Liver (tissue), 9 donors: ENCODE results near the gene ANKRD33B. TPM values are rescaled to one million over a fixed set of nuclear protein-coding genes. Genes with fewer than 3 reads are reported as not detected.

Experiments
- DNase-seq: peaks from one replicate; pipeline ENCODE4 v3.0.0-alpha.2; 2017; ENCODE audit warnings: low spot score
- H3K27ac ChIP-seq, 2 donors: one replicate each; pipeline ENCODE4 v1.7.0; 2013; ENCODE audit warnings: inconsistent platforms in 2 of 2, low read length in 2 of 2, control low read depth in 1 of 2, low read depth in 1 of 2, mild to moderate bottlenecking in 1 of 2
- H3K27me3 ChIP-seq, 4 donors: one replicate each; pipeline versions ENCODE4 v1.6.1 to v1.7.0; 2013; ENCODE audit warnings: low read length in 3 of 4, inconsistent platforms in 1 of 4, mild to moderate bottlenecking in 1 of 4, moderate library complexity in 1 of 4; ENCODE audit not compliant: control insufficient read depth in 4 of 4, insufficient read depth in 4 of 4
- H3K36me3 ChIP-seq, 4 donors: one replicate each; pipeline versions ENCODE4 v1.6.1 to v1.7.0; 2013; ENCODE audit warnings: low read length in 3 of 4, mild to moderate bottlenecking in 3 of 4, low read depth in 1 of 4, moderate library complexity in 1 of 4; ENCODE audit not compliant: control insufficient read depth in 4 of 4, insufficient read depth in 3 of 4
- H3K4me1 ChIP-seq, 4 donors: one replicate each; pipeline versions ENCODE4 v1.6.1 to v1.7.0; 2013; ENCODE audit warnings: low read length in 3 of 4, mild to moderate bottlenecking in 3 of 4, moderate library complexity in 1 of 4; ENCODE audit not compliant: control insufficient read depth in 4 of 4, insufficient read depth in 4 of 4
- H3K4me3 ChIP-seq, 3 donors: one replicate each; pipeline versions ENCODE4 v1.6.1 to v1.7.0; 2013; ENCODE audit warnings: low read length in 3 of 3, control low read depth in 1 of 3, low read depth in 1 of 3, mild to moderate bottlenecking in 1 of 3
- H3K9ac ChIP-seq, 2 donors: one replicate each; pipeline ENCODE4 v1.7.0; 2013; ENCODE audit warnings: low read length in 2 of 2, mild to moderate bottlenecking in 2 of 2, moderate library complexity in 2 of 2, control low read depth in 1 of 2, low read depth in 1 of 2
- H3K9me3 ChIP-seq, 4 donors: one replicate each; pipeline versions ENCODE4 v1.6.1 to v1.7.0; 2013; ENCODE audit warnings: low read length in 3 of 4; ENCODE audit not compliant: control insufficient read depth in 4 of 4
- EGR1 ChIP-seq, 2 donors: IDR thresholded peaks; 2 replicates each; pipeline ENCODE4 v1.6.1; 2016 to 2018; ENCODE audit warnings: antibody characterized with exemption in 2 of 2, low read depth in 2 of 2
- FOXA1 ChIP-seq: IDR thresholded peaks from 2 replicates; pipeline ENCODE4 v1.6.1; 2016; ENCODE audit warnings: antibody characterized with exemption
- GABPA ChIP-seq, 2 donors: IDR thresholded peaks in 1 of 2; conservative IDR thresholded peaks in 1 of 2; 2 replicates each; pipeline ENCODE4 v1.6.1; 2016; ENCODE audit warnings: antibody characterized with exemption in 2 of 2, mild to moderate bottlenecking in 1 of 2, moderate library complexity in 1 of 2
- HNF4A ChIP-seq, 2 donors: conservative IDR thresholded peaks; 2 replicates each; pipeline ENCODE4 v1.6.1; 2016; ENCODE audit warnings: antibody characterized with exemption in 2 of 2, mild to moderate bottlenecking in 2 of 2
- HNF4G ChIP-seq: IDR thresholded peaks from 2 replicates; pipeline ENCODE4 v1.6.1; 2016; ENCODE audit warnings: antibody characterized with exemption
- JUND ChIP-seq, 2 donors: IDR thresholded peaks; 2 replicates each; pipeline ENCODE4 v1.6.1; 2016; ENCODE audit warnings: antibody characterized with exemption in 2 of 2
- NR2F2 ChIP-seq: IDR thresholded peaks from 2 replicates; pipeline ENCODE4 v1.6.1; 2016; ENCODE audit warnings: antibody characterized with exemption
- RAD21 ChIP-seq, 2 donors: IDR thresholded peaks; 2 replicates each; pipeline ENCODE4 v1.6.1; 2016; ENCODE audit warnings: antibody characterized with exemption in 2 of 2, mild to moderate bottlenecking in 2 of 2
- RXRA ChIP-seq, 2 donors: IDR thresholded peaks; 2 replicates each; pipeline ENCODE4 v1.6.1; 2017 to 2018; ENCODE audit warnings: antibody characterized with exemption in 2 of 2, mild to moderate bottlenecking in 1 of 2
- TAF1 ChIP-seq: conservative IDR thresholded peaks from 2 replicates; pipeline ENCODE4 v1.6.1; 2016; ENCODE audit warnings: antibody characterized with exemption, mild to moderate bottlenecking
- YY1 ChIP-seq: IDR thresholded peaks from 2 replicates; pipeline ENCODE4 v1.6.1; 2016; ENCODE audit warnings: antibody characterized with exemption, mild to moderate bottlenecking
- WGBS: extraction: QIAGEN DNeasy Blood & Tissue Kit; methylation state at CpG from one replicate; pipeline ENCODE4 v1.1.7; 2013; 5-methylcytosine and 5-hydroxymethylcytosine counted together
- polyA plus RNA-seq, 2 donors: library from polyadenylated mRNA; stranded (reverse) in 1 of 2; unstranded in 1 of 2; fragments of 200-250 nt in 1 of 2; fragments of >200 nt in 1 of 2; fragmentation: Nextera tagmentation in 1 of 2; extraction: Ambion mirVana in 1 of 2; gene quantifications; one replicate each; pipeline versions ENCODE4 v1.2.1 to v1.2.3, GENCODE V29; 2013 to 2015
- total RNA-seq, 2 donors: library from RNA; depleted of rRNA; stranded (reverse); fragments of >200 nt; gene quantifications; one replicate each; pipeline ENCODE4 v1.2.3, GENCODE V29; 2014
- TF ChIP-seq, protein P1 (sequence below): IDR thresholded peaks from 2 replicates; pipeline ENCODE4 v1.6.1; 2016; ENCODE audit warnings: antibody characterized with exemption, mild to moderate bottlenecking
- TF ChIP-seq, protein P2 (sequence below): fragments of 150-350 bp; IDR thresholded peaks from 2 replicates; pipeline ENCODE4 v1.5.1; 2017; ENCODE audit warnings: improper control_type of control experiment, low read depth, low read length; ENCODE audit not compliant: missing input control
- TF ChIP-seq, protein P3 (sequence below): IDR thresholded peaks from 2 replicates; pipeline ENCODE4 v1.6.1; 2016; ENCODE audit warnings: antibody characterized with exemption
- TF ChIP-seq, protein P4 (sequence below): IDR thresholded peaks from 2 replicates; pipeline ENCODE4 v1.6.1; 2016; ENCODE audit warnings: antibody characterized with exemption
- donor health status: healthy.
- donor health status: healthy.
- donor health status: healthy.
- donor health status: healthy.
- donor health status: healthy.

Gene ANKRD33B
- total and polyA plus RNA-seq, 4 donors = 0.09 to 1.9 (median 0.25) TPM; not detected in 1

GRCh38 chr5:10591966-10592365, 28.1 kb downstream of the ANKRD33B start:
- no peak overlapping the region for H3K4me3 ChIP-seq
- WGBS = 66% methylated on average over 3 of the region's 3 CpGs
- no peaks in the 10 kb centered on the region for H3K9me3 ChIP-seq
- H3K36me3 ChIP-seq = no peaks in the 10 kb centered on the region
- no peak for DNase-seq
- no peak for TF ChIP-seq NR2F2
- no peak for TF ChIP-seq GABPA (IDR thresholded peaks at IDR 0.05 in 1 of 2, conservative IDR thresholded peaks at IDR 0.05 in 1 of 2)
- TF ChIP-seq, protein P1, sequence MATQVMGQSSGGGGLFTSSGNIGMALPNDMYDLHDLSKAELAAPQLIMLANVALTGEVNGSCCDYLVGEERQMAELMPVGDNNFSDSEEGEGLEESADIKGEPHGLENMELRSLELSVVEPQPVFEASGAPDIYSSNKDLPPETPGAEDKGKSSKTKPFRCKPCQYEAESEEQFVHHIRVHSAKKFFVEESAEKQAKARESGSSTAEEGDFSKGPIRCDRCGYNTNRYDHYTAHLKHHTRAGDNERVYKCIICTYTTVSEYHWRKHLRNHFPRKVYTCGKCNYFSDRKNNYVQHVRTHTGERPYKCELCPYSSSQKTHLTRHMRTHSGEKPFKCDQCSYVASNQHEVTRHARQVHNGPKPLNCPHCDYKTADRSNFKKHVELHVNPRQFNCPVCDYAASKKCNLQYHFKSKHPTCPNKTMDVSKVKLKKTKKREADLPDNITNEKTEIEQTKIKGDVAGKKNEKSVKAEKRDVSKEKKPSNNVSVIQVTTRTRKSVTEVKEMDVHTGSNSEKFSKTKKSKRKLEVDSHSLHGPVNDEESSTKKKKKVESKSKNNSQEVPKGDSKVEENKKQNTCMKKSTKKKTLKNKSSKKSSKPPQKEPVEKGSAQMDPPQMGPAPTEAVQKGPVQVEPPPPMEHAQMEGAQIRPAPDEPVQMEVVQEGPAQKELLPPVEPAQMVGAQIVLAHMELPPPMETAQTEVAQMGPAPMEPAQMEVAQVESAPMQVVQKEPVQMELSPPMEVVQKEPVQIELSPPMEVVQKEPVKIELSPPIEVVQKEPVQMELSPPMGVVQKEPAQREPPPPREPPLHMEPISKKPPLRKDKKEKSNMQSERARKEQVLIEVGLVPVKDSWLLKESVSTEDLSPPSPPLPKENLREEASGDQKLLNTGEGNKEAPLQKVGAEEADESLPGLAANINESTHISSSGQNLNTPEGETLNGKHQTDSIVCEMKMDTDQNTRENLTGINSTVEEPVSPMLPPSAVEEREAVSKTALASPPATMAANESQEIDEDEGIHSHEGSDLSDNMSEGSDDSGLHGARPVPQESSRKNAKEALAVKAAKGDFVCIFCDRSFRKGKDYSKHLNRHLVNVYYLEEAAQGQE = no peak
- TF ChIP-seq YY1 = no peak
- no peak for TF ChIP-seq TAF1
- no peak for TF ChIP-seq EGR1 (IDR thresholded peaks at IDR 0.05; ENCODE audit: low read depth in 2 of 2)
- TF ChIP-seq RXRA (IDR thresholded peaks at IDR 0.05) = no peak
- H3K27ac ChIP-seq = no peak overlapping the region
- H3K4me1 ChIP-seq = peaks cover 0 to 4% (median 0%) of the 10 kb centered on the region in 4 donors
- H3K9ac ChIP-seq = no peak overlapping the region
- no peaks in the 10 kb centered on the region for H3K27me3 ChIP-seq

DNA sequence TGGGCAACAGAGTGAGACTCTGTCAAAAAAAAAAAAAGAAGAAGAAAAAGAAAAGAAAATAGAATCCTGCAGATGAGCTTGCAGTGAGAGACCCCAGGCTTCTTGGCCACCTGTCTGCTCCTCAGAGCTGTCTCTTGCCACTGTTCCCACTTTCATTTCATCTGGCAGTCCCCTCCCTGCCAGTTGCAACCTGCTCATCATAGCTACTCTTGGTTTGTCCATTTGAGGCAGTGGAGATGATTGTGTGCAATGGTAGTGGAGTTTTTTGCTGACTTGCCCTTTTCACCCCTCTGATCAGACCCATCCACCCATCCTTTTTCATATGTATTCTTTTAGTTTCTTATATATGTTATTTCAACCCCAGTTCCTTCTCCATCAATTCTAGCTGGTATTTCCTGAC, 28.7 kb downstream of the ANKRD33B start:
- H3K36me3 ChIP-seq = no peaks in the 10 kb centered on the region
- peaks cover 0 to 4% (median 0%) of the 10 kb centered on the region in 4 donors for H3K4me1 ChIP-seq
- H3K27ac ChIP-seq = no peak overlapping the region
- TF ChIP-seq, protein P2, sequence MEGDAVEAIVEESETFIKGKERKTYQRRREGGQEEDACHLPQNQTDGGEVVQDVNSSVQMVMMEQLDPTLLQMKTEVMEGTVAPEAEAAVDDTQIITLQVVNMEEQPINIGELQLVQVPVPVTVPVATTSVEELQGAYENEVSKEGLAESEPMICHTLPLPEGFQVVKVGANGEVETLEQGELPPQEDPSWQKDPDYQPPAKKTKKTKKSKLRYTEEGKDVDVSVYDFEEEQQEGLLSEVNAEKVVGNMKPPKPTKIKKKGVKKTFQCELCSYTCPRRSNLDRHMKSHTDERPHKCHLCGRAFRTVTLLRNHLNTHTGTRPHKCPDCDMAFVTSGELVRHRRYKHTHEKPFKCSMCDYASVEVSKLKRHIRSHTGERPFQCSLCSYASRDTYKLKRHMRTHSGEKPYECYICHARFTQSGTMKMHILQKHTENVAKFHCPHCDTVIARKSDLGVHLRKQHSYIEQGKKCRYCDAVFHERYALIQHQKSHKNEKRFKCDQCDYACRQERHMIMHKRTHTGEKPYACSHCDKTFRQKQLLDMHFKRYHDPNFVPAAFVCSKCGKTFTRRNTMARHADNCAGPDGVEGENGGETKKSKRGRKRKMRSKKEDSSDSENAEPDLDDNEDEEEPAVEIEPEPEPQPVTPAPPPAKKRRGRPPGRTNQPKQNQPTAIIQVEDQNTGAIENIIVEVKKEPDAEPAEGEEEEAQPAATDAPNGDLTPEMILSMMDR = no peak
- TF ChIP-seq FOXA1 = no peak
- no peak for TF ChIP-seq YY1
- TF ChIP-seq HNF4G = no peak
- no peak for TF ChIP-seq RAD21 (IDR thresholded peaks at IDR 0.05)
- TF ChIP-seq RXRA (IDR thresholded peaks at IDR 0.05) = no peak
- TF ChIP-seq HNF4A (conservative IDR thresholded peaks at IDR 0.05) = no peak
- no peak for TF ChIP-seq GABPA (IDR thresholded peaks at IDR 0.05 in 1 of 2, conservative IDR thresholded peaks at IDR 0.05 in 1 of 2)
- TF ChIP-seq, protein P1 = no peak
- TF ChIP-seq, protein P3, sequence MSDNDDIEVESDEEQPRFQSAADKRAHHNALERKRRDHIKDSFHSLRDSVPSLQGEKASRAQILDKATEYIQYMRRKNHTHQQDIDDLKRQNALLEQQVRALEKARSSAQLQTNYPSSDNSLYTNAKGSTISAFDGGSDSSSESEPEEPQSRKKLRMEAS = no peak
- no peak for TF ChIP-seq JUND (IDR thresholded peaks at IDR 0.05)
- TF ChIP-seq, protein P4, sequence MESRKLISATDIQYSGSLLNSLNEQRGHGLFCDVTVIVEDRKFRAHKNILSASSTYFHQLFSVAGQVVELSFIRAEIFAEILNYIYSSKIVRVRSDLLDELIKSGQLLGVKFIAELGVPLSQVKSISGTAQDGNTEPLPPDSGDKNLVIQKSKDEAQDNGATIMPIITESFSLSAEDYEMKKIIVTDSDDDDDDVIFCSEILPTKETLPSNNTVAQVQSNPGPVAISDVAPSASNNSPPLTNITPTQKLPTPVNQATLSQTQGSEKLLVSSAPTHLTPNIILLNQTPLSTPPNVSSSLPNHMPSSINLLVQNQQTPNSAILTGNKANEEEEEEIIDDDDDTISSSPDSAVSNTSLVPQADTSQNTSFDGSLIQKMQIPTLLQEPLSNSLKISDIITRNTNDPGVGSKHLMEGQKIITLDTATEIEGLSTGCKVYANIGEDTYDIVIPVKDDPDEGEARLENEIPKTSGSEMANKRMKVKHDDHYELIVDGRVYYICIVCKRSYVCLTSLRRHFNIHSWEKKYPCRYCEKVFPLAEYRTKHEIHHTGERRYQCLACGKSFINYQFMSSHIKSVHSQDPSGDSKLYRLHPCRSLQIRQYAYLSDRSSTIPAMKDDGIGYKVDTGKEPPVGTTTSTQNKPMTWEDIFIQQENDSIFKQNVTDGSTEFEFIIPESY = no peak
- TF ChIP-seq NR2F2 = no peak
- H3K9me3 ChIP-seq = no peaks in the 10 kb centered on the region
- DNase-seq = no peak
- H3K27me3 ChIP-seq = no peaks in the 10 kb centered on the region
- no peak overlapping the region for H3K4me3 ChIP-seq
- H3K9ac ChIP-seq = no peak overlapping the region
